Stromal cell of bone marrow (primary cell): ENCODE results near the gene AMHR2.
A peak's percentile ranks its signal among the peaks of the same experiment; 100 is the strongest.
"Not testable (repeated sequence)": the region's sequence is repeated elsewhere in the genome, so short reads cannot be mapped to it uniquely, and the experiment has no call there.

Source experiments
- DNase-seq: peaks from one replicate; pipeline ENCODE4 v3.0.0-alpha.2; 2012; ENCODE audit warnings: low read depth

The AMHR2 gene

GRCh38 chr12:53415752-53416389, 7.8 kb upstream of the AMHR2 start:
- DNase-seq = not testable (repeated sequence)

GRCh38 chr12:53417291-53417816, 6.3 kb upstream of the AMHR2 start:
- not testable (repeated sequence) for DNase-seq

- no peak for DNase-seq
These were observed 5.4 kb upstream of the AMHR2 start for GRCh38 chr12:53418221-53418620.

- no peak for DNase-seq
These were observed 3.9 kb upstream of the AMHR2 start for GRCh38 chr12:53419756-53420155.

DNA sequence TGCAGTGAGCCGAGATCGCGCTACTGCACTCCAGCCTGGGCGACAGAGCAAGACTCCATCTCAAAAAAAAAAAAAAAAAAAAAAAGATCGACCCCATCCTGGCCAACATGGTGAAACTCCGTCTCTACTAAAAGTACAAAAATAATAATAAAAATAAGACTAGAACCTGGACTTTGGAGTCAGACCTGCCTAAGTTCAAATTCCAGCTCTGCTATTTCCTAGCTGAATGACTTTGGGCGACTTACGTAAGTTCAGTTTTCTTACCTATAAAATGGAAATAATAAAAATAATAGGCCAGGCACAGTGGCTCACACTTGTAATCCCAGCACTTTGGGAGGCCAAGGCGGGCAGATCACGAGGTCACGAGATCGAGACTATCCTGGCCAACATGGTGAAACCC, 1.4 kb upstream of the AMHR2 start:
- not testable (repeated sequence) for DNase-seq

- no peak for DNase-seq
These were observed 1.2 kb downstream of the AMHR2 start for GRCh38 chr12:53424626-53425514.

DNA sequence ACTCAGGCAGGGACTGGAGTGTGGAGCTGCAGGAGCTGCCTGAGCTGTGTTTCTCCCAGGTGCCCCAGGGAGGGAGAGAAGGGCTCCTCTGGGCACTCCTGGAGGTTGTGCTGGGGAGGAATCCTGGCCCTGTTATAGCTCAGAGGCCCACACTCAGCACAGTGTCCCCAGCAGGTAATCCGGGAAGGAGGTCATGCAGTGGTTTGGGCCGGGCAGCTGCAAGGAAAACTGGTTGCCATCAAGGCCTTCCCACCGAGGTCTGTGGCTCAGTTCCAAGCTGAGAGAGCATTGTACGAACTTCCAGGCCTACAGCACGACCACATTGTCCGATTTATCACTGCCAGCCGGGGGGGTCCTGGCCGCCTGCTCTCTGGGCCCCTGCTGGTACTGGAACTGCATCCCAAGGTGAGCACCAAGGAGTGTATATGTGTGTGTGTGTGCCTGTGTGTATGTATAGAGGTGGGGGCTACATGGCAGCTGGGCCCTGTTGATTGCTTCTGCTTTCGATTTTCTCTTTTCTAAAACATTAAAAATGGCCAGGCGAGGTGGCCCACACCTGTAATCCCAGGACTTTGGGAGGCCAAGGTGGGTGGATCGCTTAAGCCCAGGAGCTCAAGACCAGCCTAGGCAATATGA, 2.0 kb downstream of the AMHR2 start:
- no peak for DNase-seq

DNA sequence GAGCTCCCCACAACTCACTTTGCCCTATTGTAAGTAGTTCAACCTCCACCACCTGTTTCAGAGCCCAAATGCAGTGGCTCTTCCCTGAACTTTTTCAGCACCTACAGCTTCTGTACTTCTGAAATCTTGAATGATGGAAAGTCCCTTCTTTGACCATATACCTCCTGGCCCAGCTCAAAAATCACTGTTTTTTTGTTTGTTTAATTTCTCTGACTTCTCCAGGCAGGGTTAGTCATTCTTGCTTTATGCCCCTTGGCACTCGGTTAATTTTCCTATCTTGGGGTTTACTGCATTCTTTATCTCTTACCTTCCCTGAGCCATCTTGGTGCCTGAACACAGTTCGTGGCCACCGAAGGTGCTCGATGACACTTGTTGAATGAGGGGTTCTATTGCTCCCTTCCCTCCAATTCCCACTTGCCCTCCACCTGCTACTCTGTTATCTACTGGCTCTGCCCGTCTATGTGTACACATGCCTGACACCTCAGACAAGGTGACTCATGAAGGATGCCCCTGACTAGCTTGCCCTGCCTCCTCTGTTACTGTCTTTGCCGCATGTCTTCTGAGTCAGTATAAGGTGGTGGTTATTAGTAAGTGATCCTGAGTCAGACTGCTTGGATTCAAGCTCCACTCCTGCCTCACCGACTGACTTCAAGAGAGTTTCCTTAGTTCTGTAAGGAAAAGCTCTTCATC, 4.4 kb downstream of the AMHR2 start:
- peak; percentile 84 for DNase-seq

GRCh38 chr12:53428741-53429140, 5.1 kb downstream of the AMHR2 start:
- no peak for DNase-seq

GRCh38 chr12:53430116-53430515, 6.5 kb downstream of the AMHR2 start:
- DNase-seq = no peak

GRCh38 chr12:53431187-53431586, 7.5 kb downstream of the AMHR2 start:
- DNase-seq = no peak

DNA sequence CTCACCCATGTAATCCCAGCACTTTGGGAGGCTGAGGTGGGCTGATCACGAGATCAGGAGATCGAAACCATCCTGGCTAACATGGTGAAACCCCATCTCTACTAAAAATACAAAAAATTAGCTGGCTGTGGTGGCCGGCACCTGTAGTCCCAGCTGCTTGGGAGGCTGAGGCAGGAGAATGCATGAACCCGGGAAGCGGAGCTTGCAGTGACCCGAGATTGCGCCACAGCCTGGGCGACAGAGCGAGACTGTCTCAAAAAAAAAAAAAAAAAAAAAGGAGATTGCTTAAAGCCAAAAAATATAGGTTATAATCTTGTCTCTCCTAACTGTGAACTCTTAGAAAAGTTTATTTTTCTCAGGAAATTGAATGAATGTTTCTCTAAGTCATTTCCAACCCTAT, 11.7 kb downstream of the AMHR2 start:
- DNase-seq = not testable (repeated sequence)

- DNase-seq = not testable (repeated sequence)
These were observed 15.9 kb downstream of the AMHR2 start for GRCh38 chr12:53439582-53439981.

DNA sequence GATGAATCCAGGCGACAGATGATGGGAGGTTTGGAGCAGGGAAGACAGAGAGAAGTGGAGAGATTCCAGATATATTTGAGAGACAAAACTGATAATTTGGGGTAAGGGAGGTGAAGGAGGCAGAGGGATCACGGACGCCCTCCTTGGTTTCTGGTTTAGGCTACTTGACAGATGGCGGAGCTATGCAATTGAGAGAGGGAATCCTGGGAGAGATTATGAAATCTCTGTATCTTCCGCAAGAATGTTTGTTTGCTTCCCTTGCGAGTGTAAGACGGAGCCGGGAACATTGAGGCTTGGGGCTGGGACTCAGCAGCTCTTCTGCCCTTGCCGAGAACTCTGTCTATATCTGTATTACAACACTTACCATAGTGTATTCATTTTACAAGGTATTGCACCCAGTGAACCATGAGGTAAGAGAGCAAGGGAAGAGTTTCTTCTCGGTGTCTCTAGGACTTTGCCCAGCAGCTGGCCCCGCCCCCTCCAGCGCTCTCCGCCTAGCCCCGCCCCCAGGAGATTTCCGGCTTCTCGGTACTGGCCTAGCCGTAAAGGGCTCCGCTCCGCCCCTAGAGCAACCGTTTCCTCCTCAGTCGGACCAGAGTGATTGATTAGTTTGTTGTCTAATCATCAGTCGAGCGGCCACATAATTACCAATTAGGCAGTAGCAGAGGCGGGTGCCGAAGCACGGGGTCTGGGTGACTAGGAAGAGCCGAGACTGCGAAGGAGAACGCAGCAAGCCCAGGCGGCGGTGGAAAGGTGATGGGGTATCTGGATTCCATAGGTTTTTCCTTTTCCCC, 17.6 kb downstream of the AMHR2 start, which contains the start of gene PRR13:
Gene PRR13, plus strand, starts transcription at position 695 of the 794 bp plus-strand sequence. CDS start 981 bp downstream, outside the sequence.
- peak; percentile 100 for DNase-seq

GRCh38 chr12:53443955-53444354, 20.3 kb downstream of the AMHR2 start:
- no peak for DNase-seq

- not testable (repeated sequence) for DNase-seq
These were observed 21.1 kb downstream of the AMHR2 start for GRCh38 chr12:53444593-53445325.

GRCh38 chr12:53450936-53451335, 27.3 kb downstream of the AMHR2 start:
- DNase-seq = no peak

DNA sequence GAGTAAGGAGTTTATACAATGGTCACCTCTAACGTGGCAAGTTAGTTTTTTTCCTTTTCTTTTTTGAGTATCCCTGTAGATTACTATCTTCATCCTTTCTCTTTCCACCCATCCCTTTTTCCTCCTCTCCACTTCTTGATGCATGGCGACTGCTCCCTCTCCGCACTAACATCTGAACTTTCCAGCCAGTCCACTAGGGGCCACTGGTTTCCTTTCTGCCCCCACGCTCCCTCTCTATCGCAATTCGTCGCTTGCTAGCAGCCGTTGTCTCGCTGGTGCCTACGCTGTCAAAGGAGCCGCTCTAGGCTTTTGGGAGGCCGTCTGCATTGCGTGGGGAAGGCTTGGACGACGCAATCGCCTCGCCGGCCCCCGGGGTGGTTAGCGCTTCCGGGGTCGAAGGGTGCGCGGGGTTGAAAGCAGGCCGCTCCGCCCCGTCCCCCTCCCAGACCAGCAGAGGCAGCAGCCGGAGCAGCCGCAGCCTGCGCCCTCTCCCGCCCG, 28.1 kb downstream of the AMHR2 start, which contains the start of gene PCBP2:
Gene PCBP2, plus strand, starts transcription at position 442 of the 498 bp plus-strand sequence. CDS start 2,699 bp downstream, outside the sequence.
- DNase-seq = peak; percentile 99

DNA sequence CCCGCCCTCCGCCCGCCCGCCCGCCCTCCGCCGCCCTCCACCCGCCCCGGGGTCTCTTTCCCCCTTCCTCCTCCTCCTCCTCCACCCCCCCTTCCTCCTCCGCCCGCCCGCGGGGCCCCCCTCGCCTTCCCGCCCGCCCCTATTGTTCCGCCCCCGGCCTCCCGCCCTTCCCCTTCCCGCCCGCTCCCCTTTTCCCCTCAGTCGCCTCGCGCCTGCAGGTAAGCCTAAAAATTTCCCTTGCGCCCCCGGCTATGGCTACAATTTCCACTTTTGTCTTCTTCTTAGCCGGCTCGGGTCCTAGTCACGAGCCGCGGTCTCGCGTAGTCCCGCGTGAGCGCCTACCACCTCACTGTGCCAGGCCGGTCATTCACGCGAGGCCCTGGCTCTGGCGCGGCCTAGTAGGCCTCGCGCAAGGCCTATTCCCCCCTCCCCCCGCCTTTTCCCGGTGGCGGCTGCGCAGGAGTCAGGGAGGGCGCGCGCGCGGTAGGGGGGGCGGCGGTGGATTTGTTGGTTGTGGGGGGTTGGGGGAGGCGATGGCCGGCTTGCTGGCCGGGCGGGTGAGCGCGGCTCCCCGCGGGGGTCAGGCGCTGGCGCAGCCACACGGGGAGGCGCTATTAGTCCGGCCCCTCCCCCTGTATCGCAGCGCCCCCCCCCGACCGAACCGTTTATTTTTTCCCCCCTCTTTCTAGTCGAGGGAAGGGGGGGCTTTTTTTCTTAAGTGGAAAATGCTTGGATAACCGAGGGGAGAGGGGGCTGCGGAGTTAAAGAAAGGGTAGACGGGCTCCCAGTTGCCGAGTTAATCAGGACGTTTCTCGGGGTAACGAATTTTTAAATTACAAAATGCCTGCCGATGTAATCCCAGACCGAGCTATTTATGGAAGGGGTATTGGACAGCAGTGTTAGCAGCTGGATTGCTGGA, 28.8 kb downstream of the AMHR2 start:
- peak; percentile 73 for DNase-seq
